Dermis microvascular lymphatic vessel endothelial cell (primary cell): Measurements from ENCODE around the gene ZNF697. TPM values are rescaled to one million over a fixed set of nuclear protein-coding genes. Genes with fewer than 3 reads are reported as not detected.
"Not testable (repeated sequence)": the region's sequence is repeated elsewhere in the genome, so short reads cannot be mapped to it uniquely, and the experiment has no call there.

ENCODE experiments used
- DNase-seq, 2 donors: peaks; one replicate each; pipeline versions ENCODE4 v3.0.0 to v3.0.0-alpha.2; 2010; ENCODE audit warnings: low read depth in 2 of 2
- total RNA-seq: library from RNA; depleted of rRNA; stranded (reverse); fragments of >200 nt; gene quantifications from 2 replicates; pipeline ENCODE4 v1.2.1, GENCODE V29; 2014

The ZNF697 gene
- total RNA-seq, 1 donor from 2014 or later: 16.8 TPM

DNA sequence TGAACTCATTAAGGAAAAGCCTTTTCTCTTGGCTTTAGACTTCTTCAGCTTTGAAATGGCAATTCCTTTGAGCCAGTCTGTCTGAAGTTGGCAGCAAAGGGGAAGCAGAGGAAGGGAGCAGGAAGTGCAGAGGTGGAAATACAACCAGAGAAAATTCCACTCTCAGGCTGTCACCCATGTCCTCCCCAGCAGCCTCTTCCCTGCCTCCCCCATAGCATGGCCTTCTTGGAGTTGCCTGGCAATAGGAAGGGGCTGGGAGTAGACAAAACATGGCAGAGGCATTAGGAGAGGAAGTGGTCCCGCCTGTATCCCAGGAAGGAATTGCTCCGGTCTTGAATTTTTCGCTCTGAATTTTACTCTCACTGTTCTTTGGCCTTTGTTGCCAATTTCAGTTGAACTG lies 44.8 kb downstream of the ZNF697 start:
- DNase-seq: not testable (repeated sequence)

DNA sequence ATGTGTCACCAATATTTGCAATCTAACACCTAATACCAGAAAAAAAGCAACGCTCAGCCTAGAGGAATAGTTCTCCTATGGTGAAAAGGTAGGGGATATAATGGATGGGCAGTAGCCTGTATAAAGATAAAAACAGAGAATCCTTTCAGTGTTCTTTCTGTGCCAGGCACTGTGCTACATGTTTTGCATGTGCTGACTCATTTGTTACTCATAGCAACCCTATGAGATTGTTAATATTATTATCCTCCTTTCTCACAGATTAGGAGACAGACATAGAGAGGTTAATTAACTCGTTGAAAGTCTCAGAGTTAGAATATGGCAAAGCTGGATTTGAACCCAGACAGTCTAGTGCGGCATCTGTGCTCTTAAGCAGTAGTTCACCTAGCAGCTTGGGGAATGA lies 45.3 kb downstream of the ZNF697 start:
- DNase-seq: not testable (repeated sequence)

DNA sequence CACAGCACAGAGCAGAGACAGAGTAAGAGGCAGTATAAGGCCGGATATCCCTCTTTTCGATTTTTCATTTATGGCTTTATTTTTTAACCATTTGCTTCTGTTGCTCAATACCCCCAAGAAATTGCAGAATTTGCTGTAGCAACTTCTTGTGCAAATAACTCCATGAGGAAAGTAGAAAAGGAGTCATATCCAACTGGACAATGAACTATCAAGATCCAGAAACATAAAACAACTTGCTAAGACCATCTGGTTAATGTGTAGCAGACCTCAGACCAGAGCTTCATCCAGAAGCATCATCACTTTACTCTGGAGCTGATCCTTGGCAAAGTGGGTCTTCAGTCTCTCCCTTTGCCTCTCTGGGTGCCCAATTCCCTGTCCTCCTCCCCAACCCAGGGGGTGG lies 45.9 kb downstream of the ZNF697 start:
- no peak for DNase-seq

DNA sequence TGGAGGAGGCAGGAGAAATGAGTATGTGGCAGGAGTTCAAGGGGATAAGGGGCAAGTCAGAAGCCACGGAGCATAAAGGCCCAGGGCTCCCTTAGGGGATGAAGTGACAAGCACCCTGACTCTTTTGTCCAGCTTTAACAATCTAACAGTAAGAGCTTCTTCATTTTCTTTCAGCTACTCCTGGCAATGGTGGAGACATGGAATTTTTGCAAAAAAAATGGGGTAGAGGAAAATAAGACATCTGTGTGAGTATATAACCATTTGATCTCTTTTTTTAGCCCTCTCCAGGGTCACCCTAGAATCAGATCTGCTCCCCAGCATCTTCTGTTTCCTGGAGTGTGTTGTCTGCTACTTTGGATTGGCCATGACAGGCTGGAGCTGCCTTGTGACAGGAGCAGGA lies 47.1 kb downstream of the ZNF697 start:
- no peak for DNase-seq

DNA sequence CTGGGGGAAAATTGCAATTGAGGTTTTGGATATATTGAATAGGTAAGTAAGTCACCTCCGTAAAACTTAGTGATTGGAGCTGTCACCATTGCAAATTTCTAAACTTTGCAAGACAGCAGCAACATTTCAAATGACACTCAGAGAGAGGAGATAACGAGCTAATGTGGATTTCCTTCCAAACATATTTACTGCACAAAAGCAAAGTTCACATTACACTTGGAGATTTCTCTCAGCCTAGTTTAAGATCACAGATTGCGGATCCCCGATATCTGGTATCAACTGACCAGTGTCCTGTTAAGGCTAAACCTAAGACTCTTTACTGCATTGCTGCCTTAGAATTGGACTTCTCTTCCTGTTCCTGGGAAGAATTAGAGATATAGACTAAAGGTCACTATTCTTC lies 47.5 kb downstream of the ZNF697 start:
- no peak for DNase-seq

DNA sequence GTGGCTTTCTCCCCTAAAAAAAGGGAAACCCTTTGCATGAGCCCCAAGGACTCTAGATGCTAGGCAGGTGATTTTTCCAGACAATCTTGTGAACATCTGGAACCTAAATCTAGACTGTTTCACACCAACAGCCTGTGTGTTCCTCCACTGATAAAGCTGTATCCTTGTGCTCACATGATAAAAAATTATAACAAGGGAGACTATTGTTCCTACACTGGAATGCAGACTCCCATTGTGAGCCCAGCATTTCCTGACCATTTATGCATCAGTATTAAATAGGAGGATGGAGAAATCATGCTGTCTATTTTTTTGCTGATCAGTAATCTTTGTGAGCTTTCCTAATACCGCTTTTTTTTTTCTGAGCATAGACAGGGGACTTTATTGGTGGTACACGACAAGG lies 52.5 kb downstream of the ZNF697 start:
- peak in 1 of 2 donors; percentile 49 for DNase-seq

DNA sequence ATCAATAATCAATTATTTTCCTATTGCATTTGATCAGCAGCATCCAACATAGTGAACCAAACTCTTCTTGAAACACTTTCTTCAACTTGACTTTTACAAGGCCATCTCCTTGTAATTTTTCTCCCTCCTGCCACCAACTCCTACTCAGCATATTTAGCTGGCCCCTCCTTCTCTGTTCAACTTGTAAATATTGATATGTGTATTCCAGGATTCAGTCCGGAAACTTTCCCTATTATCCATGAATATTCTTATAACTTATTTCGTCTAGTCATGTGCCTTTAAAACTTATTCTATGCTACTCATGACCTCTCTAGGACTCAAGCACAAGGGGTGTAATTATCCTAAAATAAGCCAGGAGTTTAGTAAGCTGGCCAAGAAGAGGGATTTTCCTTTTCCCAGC lies 52.9 kb downstream of the ZNF697 start:
- no peak for DNase-seq

DNA sequence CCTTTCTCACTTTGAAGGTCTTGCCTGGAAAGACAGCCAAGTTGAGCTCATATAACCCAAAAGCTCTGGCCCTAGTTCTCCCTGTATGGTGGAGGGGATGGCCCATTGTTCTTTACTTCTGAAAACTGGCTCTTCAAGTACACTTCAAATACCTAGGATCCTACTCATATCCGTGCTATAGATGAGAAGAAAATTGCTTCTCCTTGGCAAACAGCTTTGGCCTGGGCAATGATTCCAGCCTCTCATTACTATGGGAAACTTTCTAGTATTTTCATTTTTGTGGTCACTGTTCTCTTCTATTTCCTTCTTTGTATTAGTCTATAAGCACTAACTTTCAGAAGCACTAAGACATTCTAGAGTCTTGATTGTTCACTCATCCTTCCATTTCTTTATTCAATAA lies 53.7 kb downstream of the ZNF697 start:
- no peak for DNase-seq

DNA sequence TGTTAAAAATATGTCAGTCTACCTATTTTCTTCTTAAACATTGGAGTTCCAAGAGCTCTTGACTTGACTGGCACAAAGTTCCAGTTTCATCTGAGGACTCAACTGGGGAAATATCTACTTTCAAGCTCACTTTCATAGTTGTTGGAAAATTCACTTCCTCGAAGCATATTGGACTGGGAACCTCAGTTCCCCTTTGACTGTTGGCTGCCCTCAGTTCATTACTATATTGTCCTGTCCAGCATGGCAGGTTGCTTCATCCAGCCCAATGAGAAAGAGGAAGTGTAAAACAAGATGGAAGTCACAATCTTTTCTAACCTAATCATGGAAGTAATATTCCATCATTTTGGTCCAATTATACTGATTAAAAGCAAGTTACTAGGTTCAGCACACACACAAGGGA lies 54.3 kb downstream of the ZNF697 start:
- DNase-seq: no peak

DNA sequence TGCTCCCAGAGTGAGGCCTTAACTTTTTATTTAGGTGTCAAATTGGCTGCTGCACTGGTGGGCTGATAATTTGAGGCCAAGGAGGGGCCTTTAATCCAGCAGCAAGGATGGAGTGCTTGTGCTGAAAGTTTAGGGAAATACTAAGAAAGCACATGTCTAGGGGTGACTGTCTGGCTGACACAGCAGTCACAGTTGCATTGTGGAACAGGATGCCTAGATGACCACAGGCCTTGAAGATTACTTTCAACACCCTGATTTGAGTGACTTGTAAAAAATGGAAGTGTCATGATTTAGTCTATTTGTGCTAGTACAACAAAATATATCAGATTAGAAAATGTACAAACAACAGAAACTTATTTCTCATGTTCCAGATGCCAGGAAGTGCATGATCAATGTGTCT lies 57.7 kb downstream of the ZNF697 start:
- DNase-seq: no peak

DNA sequence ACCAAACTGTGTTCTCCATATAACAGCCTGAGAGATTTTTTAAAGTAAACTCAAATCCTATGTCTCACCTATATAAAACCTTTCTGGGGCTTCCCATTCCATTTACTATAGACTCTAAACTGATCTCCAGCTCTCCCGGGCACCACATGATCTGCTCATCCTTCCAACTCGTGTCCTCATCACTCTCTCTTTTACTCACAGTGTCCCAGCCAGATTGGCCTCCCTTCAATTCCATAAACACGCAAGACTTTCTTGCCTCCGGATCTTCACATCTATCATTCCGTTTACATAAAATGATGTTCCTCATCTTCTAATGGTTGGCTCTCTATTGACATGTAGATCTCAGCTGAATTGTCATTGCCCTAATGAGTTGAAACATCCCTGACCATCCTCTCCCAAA lies 59.4 kb downstream of the ZNF697 start:
- DNase-seq: no peak

DNA sequence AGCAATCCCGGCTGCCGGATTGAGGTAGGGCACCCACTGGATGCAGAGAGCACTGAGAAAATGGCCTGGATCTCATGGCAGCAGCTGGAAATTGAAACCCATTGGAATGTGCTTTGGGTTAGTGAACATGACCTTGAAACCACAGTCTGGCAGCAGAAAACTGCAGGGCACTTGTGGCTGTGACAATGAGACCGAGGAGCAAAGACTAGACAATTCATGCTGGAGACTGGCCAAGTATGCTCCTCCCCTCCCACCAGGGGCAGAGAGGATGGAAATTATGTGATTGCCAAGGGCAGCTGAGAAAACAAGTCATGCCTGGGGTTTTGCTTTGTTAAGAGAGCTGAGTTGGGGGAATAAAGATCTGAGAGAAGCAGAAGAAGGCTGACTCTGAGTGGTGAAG lies 60.7 kb downstream of the ZNF697 start:
- DNase-seq: peak; percentile 42 to 71

DNA sequence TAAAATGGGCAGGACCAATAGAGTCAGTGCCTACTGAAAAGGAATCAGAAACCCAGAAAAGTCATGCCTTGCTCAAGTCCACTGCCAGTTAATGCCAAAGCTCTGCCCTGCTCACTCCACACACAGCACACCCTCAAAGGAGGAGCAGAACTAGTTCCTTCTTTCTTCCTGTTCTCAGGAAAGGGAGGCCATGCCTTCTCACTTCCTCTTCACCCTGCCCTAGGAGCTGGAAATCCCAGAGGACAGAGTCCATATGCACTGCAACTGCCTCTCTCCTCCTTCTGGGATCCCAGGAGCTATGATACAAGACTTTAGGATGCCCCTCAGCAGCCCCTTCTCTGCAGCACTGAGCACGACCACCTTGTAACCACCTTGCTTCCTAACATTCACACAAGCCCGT lies 62.3 kb downstream of the ZNF697 start:
- DNase-seq: not testable (repeated sequence)

DNA sequence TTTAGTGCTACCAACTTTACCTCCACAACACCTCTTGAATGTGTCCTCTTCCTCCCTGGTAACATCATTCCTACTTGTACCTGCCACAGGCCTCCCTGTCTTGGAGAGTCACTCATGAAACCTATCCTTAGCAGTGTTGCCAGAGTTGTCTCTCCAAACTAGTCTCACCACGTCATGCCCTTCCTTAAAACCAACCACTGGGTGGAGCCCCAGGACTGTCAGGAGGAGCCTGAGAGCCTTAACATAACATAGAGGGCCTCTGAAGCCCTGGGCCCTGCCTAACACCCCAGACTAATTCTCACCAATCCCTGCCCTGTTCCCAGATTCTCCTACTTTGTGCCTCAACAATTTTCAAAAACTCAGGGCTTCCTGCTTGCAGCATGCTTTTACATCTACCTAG lies 65.3 kb downstream of the ZNF697 start:
- peak; percentile 41 to 75 for DNase-seq

DNA sequence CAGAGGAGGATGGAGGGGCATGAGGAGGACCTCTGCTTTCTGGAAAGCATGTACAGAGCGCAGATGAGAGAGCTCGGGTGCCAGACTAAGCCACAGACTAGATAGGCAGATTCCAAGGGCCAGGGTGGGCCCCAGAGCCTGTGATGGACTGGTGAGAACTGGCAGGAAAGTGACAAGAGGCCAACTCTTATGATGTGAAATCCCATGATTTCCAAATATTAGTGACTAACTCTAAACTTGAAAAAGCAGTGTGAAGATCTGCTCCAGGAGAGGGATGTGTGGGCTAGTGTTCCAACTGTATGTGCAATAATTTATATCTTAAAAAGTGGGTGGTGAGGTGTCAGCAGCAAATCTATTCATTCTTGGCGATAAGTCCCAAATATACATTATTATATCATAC lies 67.0 kb downstream of the ZNF697 start:
- DNase-seq: not testable (repeated sequence)

DNA sequence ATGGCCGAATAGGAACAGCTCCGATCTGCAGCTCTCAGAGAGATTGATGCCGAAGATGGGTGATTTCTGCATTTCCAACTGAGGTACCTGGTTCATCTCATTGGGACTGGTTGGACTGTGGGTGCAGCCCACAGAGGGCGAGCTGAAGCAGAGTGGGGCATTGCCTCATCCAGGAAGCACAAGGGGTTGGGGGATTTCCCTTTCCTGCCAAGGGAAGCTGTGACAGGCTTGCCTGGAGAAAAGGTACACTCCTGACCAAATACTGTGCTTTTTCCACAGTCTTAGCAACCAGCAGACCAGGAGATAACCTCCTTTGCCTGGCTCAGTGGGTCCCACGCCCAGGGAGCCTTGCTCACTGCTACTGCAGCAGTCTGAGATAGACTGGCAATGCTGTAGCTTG lies 74.2 kb downstream of the ZNF697 start:
- no peak for DNase-seq

DNA sequence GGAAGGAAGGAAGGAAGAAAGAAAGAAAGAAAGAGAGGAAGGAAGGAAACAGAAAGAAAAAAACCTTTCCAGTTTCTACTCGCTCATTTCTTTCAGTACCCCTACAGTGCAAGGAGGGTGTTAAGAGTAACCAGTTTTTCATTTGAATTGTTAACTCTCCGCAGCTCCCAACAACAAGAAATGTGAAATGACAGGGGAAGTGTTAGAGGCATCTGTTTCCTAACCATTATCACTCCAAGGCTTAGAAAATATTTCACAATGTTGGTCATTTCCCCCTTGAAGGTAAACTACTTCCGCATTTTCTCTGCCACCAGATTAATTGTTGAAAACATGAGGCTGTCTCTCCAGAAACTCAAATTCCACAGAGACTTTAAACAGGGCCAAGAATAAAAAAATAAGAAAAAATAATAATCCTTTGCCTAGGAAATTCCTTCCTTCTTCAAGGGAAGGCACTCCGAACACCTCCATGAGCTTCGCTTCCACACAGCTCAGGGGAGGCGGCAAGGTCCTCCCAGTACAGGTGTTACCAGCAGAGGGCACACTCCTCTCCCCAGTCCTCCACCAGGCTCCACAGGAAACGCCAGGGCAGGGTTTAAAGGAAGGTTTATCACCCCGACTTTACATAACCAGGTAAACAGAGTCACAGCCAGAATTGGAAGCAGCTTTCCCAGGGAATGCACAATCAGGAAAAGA lies 78.0 kb downstream of the ZNF697 start:
- DNase-seq: not testable (repeated sequence)

Other genes starting within 250 kb of the ZNF697 start
- not detected in 2 replicates for gene HSD3B2, start 233.1 kb downstream of the ZNF697 start, total RNA-seq
- not detected in 2 replicates for gene HSD3B1, start 141.1 kb downstream of the ZNF697 start, total RNA-seq
- gene PHGDH, start 63.7 kb upstream of the ZNF697 start, total RNA-seq: 0.63 and 0.64 TPM in 2 replicates
- not detected in 2 replicates for gene HMGCS2, start 120.6 kb upstream of the ZNF697 start, total RNA-seq
- gene REG4, start 163.2 kb upstream of the ZNF697 start, total RNA-seq: not detected in 2 replicates
- gene ADAM30, start 248.2 kb upstream of the ZNF697 start, total RNA-seq: not detected in 2 replicates